ENCODE data around the gene NRXN3.

DNA sequence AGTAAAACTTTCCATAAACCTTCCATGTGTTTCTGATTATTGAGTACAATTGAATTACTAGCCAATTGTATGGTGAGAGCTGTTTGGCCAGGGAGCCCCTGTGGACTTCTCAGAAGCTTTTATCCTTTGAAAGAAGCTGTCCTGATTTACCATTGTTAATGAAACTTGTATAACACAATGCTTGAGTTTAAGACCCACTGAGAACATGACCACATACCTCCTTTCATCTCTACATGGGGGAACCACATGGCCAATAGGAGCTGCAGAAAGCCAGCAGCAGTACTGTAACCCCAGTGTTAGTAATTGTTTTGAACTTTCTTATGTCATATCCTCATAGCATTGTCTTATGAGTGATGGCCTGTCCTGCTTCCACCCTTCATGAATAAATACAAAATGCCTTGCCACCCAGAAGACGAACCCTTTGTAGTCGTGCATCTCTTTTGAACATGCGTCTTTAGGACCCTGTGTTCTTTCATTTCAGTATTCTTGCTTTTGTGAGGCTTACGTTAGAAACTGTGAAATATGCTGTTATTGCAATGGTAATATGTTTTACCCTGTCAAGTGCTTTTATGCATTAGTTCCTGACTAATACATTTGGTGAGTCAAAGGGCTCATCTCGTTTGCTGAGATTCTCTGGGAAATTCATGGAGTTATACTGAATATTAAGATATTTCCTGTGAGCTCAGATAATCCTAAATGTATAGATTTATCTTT, 815.7 kb downstream of the NRXN3 start:
- no peak for TF ChIP-seq EZH2 (IDR thresholded peaks at IDR 0.05; ENCODE audit: borderline replicate concordance, low read length)
- no peak for TF ChIP-seq CTCF (IDR thresholded peaks at IDR 0.05; ENCODE audit: low read length)

Data from OCI-LY1 (cell line).